Smooth muscle cell (in vitro differentiated cells): ENCODE data around the gene DENND1A. TPM values are rescaled to one million over a fixed set of nuclear protein-coding genes. Genes with fewer than 3 reads are reported as not detected.

Source experiments
- DNase-seq: peaks from one replicate; lab custom pipeline; 2025; ENCODE audit not compliant: unreplicated experiment; lab: John Stamatoyannopoulos, UW
- H2AFZ ChIP-seq: fragments of 200-600 bp; sonication (generic); 2 replicates; pipeline ENCODE4 v1.6.0; 2016; ENCODE audit warnings: antibody characterized with exemption, low read depth, mild to moderate bottlenecking
- H3F3A ChIP-seq: fragments of 200-600 bp; sonication (generic); 2 replicates; pipeline ENCODE4 v1.6.0; 2017; ENCODE audit warnings: antibody characterized with exemption, low read depth
- H3K27ac ChIP-seq: fragments of 200-600 bp; sonication (generic); 2 replicates; pipeline ENCODE4 v1.5.1; 2016; ENCODE audit warnings: low read depth, mild to moderate bottlenecking
- H3K27me3 ChIP-seq: fragments of 200-600 bp; sonication (generic); 2 replicates; pipeline ENCODE4 v1.6.1; 2016; ENCODE audit warnings: low read depth, mild to moderate bottlenecking
- H3K36me3 ChIP-seq: fragments of 200-600 bp; sonication (generic); 2 replicates; pipeline ENCODE4 v1.5.1; 2016; ENCODE audit warnings: low read depth
- H3K4me1 ChIP-seq: fragments of 200-600 bp; sonication (generic); 2 replicates; pipeline ENCODE4 v1.5.1; 2016; ENCODE audit warnings: low read depth
- H3K4me2 ChIP-seq: fragments of 200-600 bp; sonication (generic); 2 replicates; pipeline ENCODE4 v1.6.0; 2016; ENCODE audit warnings: mild to moderate bottlenecking
- H3K4me3 ChIP-seq: fragments of 200-600 bp; sonication (generic); 2 replicates; pipeline ENCODE4 v1.5.1; 2016; ENCODE audit warnings: mild to moderate bottlenecking
- H3K79me2 ChIP-seq: fragments of 200-600 bp; sonication (generic); 2 replicates; pipeline ENCODE4 v1.6.0; 2016; ENCODE audit warnings: low read depth, mild to moderate bottlenecking
- H3K9ac ChIP-seq: fragments of 200-600 bp; sonication (generic); 2 replicates; pipeline ENCODE4 v1.6.0; 2016; ENCODE audit warnings: low read depth
- H3K9me3 ChIP-seq: fragments of 200-600 bp; sonication (generic); replicated peaks from 2 replicates; pipeline ENCODE4 v1.5.1; 2016; ENCODE audit warnings: low read depth
- H4K20me1 ChIP-seq: fragments of 200-600 bp; sonication (generic); 2 replicates; pipeline ENCODE4 v1.6.0; 2016; ENCODE audit warnings: low read depth
- CTCF ChIP-seq: fragments of 200-600 bp; sonication (generic); IDR thresholded peaks from 2 replicates; pipeline ENCODE4 v1.5.1; 2017; ENCODE audit warnings: borderline replicate concordance, mild to moderate bottlenecking, antibody characterized with exemption; ENCODE audit not compliant: insufficient read depth, poor library complexity, severe bottlenecking
- WGBS: methylation state at CpG from one replicate; pipeline ENCODE4 v1.1.7; 2016; ENCODE audit warnings: low lambda C conversion rate; 5-methylcytosine and 5-hydroxymethylcytosine counted together
- polyA plus RNA-seq: library from polyadenylated mRNA; unstranded; fragments of >200 nt; fragmentation: Nextera tagmentation; extraction: Ambion mirVana; gene quantifications from 2 replicates; pipeline ENCODE4 v1.2.1, GENCODE V29; 2016
- total RNA-seq: library from RNA; depleted of rRNA; stranded (reverse); fragments of >200 nt; gene quantifications from 2 replicates; pipeline ENCODE4 v1.2.3, GENCODE V29; 2014

The DENND1A gene
- total and polyA plus RNA-seq, 2 experiments from 2014 or later, result 8.1 to 20.2 TPM

- Histone ChIP-seq H3K27me3 (no peaks in the 10 kb centered on the region), H3K79me2 (no peaks in the 10 kb centered on the region), H3K4me3 (no peak overlapping the region), H3K4me1 (peaks cover 8% of the 10 kb centered on the region), H4K20me1 (no peaks in the 10 kb centered on the region), H3K4me2 (no peak overlapping the region), H3K9me3 (no peaks in the 10 kb centered on the region), H2AFZ (no peak overlapping the region), H3K9ac (no peak overlapping the region), H3K27ac (no peak overlapping the region), H3K36me3 (no peaks in the 10 kb centered on the region), H3F3A (no peaks in the 10 kb centered on the region)
- TF ChIP-seq CTCF, result no peak
- no peak for DNase-seq
- WGBS, result 95% methylated on average over 7 of the region's 7 CpGs
Observed at GRCh38 chr9:123445116-123445515, 484.8 kb downstream of the DENND1A start.

GRCh38 chr9:123441769-123442168 lies 488.2 kb downstream of the DENND1A start:
- DNase-seq, result no peak
- TF ChIP-seq CTCF, result no peak

DNA sequence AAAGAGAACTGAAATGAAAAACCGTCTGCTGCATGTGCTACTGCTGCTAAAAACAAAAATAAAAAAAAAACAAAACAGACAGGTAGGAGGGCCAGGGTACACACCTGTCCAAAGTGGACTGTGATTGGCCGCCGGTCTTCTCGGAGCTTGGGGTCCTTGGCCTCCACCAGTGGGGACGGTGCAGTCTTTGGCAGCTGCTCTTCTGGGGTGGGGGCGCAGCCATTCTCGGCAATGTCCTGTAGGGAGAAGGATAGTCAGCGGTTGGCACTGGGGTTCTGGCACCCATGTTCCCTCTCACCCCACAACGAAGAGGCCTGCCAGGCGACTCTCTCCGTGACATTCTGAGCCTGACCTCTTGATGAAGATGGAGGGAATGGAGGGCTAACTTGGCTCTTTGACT lies 489.7 kb downstream of the DENND1A start:
- Histone ChIP-seq H3K4me3 (no peak overlapping the region), H2AFZ (no peak overlapping the region), H3K4me1 (peaks cover 28% of the 10 kb centered on the region), H3K9ac (no peak overlapping the region), H3K36me3 (no peaks in the 10 kb centered on the region), H3K9me3 (no peaks in the 10 kb centered on the region), H3K27ac (no peak overlapping the region), H3K79me2 (no peaks in the 10 kb centered on the region), H4K20me1 (no peaks in the 10 kb centered on the region), H3K27me3 (no peaks in the 10 kb centered on the region), H3K4me2 (no peak overlapping the region), H3F3A (no peaks in the 10 kb centered on the region)
- no peak for DNase-seq
- TF ChIP-seq CTCF, result no peak
- WGBS, result 97% methylated on average over 11 of the region's 11 CpGs

More at GRCh38 chr9:123441769-123442168, 488.2 kb downstream of the DENND1A start:
- H3K27me3 ChIP-seq, result no peaks in the 10 kb centered on the region
- H3K9me3 ChIP-seq, result no peaks in the 10 kb centered on the region
- no peak overlapping the region for H2AFZ ChIP-seq
- H3K79me2 ChIP-seq, result no peaks in the 10 kb centered on the region
- no peak overlapping the region for H3K4me2 ChIP-seq
- no peaks in the 10 kb centered on the region for H3F3A ChIP-seq
- no peak overlapping the region for H3K27ac ChIP-seq
- no peak overlapping the region for H3K4me3 ChIP-seq
- H3K36me3 ChIP-seq, result no peaks in the 10 kb centered on the region
- no peak overlapping the region for H3K9ac ChIP-seq
- H4K20me1 ChIP-seq, result no peaks in the 10 kb centered on the region
- H3K4me1 ChIP-seq, result peaks cover 28% of the 10 kb centered on the region

DNA sequence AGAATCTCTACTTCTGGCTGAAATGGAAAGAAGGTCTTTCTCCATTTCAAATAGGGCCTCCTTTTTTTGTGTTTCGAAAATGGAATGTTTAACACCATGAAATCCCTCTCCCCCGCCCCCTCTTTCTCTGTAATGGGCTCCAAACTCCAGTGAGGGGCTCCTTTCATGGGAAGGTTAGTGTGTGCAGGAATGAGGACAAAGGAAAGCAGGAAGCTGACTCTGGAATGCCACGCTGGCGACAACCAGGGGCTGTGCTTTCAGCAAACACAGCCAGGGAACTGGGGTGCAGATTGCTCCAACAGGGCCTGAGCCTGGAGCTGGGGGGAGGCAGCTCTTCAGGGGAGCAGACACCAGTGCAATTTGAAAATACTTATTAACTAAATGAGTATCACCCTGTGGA lies 491.1 kb downstream of the DENND1A start:
- no peaks in the 10 kb centered on the region for H3K27me3 ChIP-seq
- H3F3A ChIP-seq, result no peaks in the 10 kb centered on the region
- TF ChIP-seq CTCF, result no peak
- H3K36me3 ChIP-seq, result no peaks in the 10 kb centered on the region
- H3K9ac ChIP-seq, result no peak overlapping the region
- whole genome bisulfite sequencing, result 56% methylated on average over 4 of the region's 4 CpGs
- peaks cover 28% of the 10 kb centered on the region for H3K4me1 ChIP-seq
- DNase-seq, result no peak
- no peak overlapping the region for H2AFZ ChIP-seq
- no peaks in the 10 kb centered on the region for H3K79me2 ChIP-seq
- no peak overlapping the region for H3K27ac ChIP-seq
- no peaks in the 10 kb centered on the region for H4K20me1 ChIP-seq
- peak overlapping the region; percentile 18 for H3K4me2 ChIP-seq
- no peak overlapping the region for H3K4me3 ChIP-seq
- no peaks in the 10 kb centered on the region for H3K9me3 ChIP-seq
